GM12878 (cell line): Measurements from ENCODE around the gene PRR5L. TPM values are rescaled to one million over a fixed set of nuclear protein-coding genes. Genes with fewer than 3 reads are reported as not detected.

Source experiments
- ATAC-seq: fragments of 200-7000 bp; cut with Tn5 transposase; 3 replicates; pipeline ENCODE4 v1.9.1; 2020; ENCODE audit warnings: mild to moderate bottlenecking, moderate library complexity
- BruUV-seq: library from RNA; stranded (reverse); fragments of 400-500 nt; replicated peaks from 2 replicates; lab custom pipeline; 2021; lab: Mats Ljungman, UMichigan
- CTCF ChIA-PET: fragments of 300-600 bp; sonication (Branson Sonifier 250); formaldehyde crosslinking; extraction: SDS; loops from one replicate; lab custom pipeline; 2021; ENCODE audit warnings: inconsistent platforms; lab: Yijun Ruan, JAX
- POLR2A ChIA-PET: fragments of 350-600 bp; formaldehyde crosslinking; extraction: SDS; loops from one replicate; lab custom pipeline; 2021; ENCODE audit warnings: inconsistent platforms; lab: Charles Lee
- RAD21 ChIA-PET: fragments of 300-600 bp; sonication (Branson Sonifier 250); formaldehyde crosslinking; loops from one replicate; lab custom pipeline; 2023; ENCODE audit warnings: antibody characterized with exemption; ENCODE audit not compliant: unreplicated experiment; lab: Charles Lee
- SMC1A ChIA-PET: fragments of 300-600 bp; sonication (Branson Sonifier 250); formaldehyde crosslinking; loops from one replicate; lab custom pipeline; 2023; ENCODE audit not compliant: unreplicated experiment, uncharacterized antibody; lab: Charles Lee
- DNase-seq: peaks from one replicate; pipeline ENCODE4 v3.0.0-alpha.2; 2011; ENCODE audit warnings: low read depth, low spot score
- FAIRE-seq: peaks from 3 replicates; lab custom pipeline; 2011; peaks lifted over from hg19 to GRCh38; lab: Jason Lieb, UNC
- H2AFZ ChIP-seq: 2 replicates; pipeline ENCODE4 v1.6.0; 2011; ENCODE audit warnings: low read depth, low read length, control low read depth; ENCODE audit not compliant: control insufficient read depth
- H3K27ac ChIP-seq: 2 replicates; pipeline ENCODE4 v1.5.1; 2011; ENCODE audit warnings: control low read depth; ENCODE audit not compliant: control insufficient read depth, insufficient read depth
- H3K27me3 ChIP-seq, 2 experiments: replicated peaks in 1 of 2; 2 replicates each; pipeline versions ENCODE4 v1.6.0 to v1.6.1; 2011; ENCODE audit warnings: low read length in 1 of 2; ENCODE audit not compliant: control insufficient read depth in 2 of 2, insufficient read depth in 2 of 2
- H3K36me3 ChIP-seq, 2 experiments: 2 replicates each; pipeline ENCODE4 v1.5.1; 2011; ENCODE audit warnings: low read length in 1 of 2; ENCODE audit not compliant: control insufficient read depth in 2 of 2, insufficient read depth in 2 of 2
- H3K4me1 ChIP-seq: 2 replicates; pipeline ENCODE4 v1.6.1; 2011; ENCODE audit warnings: mild to moderate bottlenecking, low read length, moderate library complexity, mixed read lengths; ENCODE audit not compliant: control insufficient read depth, insufficient read depth
- H3K4me2 ChIP-seq: 2 replicates; pipeline ENCODE4 v1.6.0; 2011; ENCODE audit warnings: control low read depth; ENCODE audit not compliant: control insufficient read depth, insufficient read depth
- H3K4me3 ChIP-seq: fragments of 200-600 bp; sonication (generic); 2 replicates; pipeline ENCODE4 v1.5.1; 2016
- H3K79me2 ChIP-seq: 2 replicates; pipeline ENCODE4 v1.6.0; 2011; ENCODE audit warnings: low read length; ENCODE audit not compliant: control insufficient read depth, insufficient read depth
- H3K9ac ChIP-seq: 2 replicates; pipeline ENCODE4 v1.8.0; 2011; ENCODE audit warnings: low read length, control low read depth, mixed read lengths; ENCODE audit not compliant: control insufficient read depth, insufficient read depth
- H3K9me3 ChIP-seq: replicated peaks from 3 replicates; pipeline ENCODE4 v1.5.1; 2011; ENCODE audit warnings: mild to moderate bottlenecking, low read length; ENCODE audit not compliant: control insufficient read depth, insufficient read depth
- H4K20me1 ChIP-seq: 2 replicates; pipeline ENCODE4 v1.6.0; 2011; ENCODE audit not compliant: control insufficient read depth, insufficient read depth
- CBX3 ChIP-seq: fragments of 200-600 bp; sonication (generic); IDR thresholded peaks from 2 replicates; pipeline ENCODE4 v1.6.1; 2016; ENCODE audit warnings: low read depth, borderline replicate concordance
- FOXM1 ChIP-seq: IDR thresholded peaks from 2 replicates; pipeline ENCODE4 v1.6.1; 2012; ENCODE audit warnings: low read depth, mild to moderate bottlenecking, inconsistent platforms, low read length, moderate library complexity
- GABPA ChIP-seq: IDR thresholded peaks from 2 replicates; pipeline ENCODE4 v1.6.1; 2014; ENCODE audit warnings: antibody characterized with exemption, low read depth, mild to moderate bottlenecking, inconsistent platforms
- RUNX3 ChIP-seq: IDR thresholded peaks from 2 replicates; pipeline ENCODE4 v1.6.1; 2012; ENCODE audit warnings: low read length, inconsistent platforms
- WGBS: methylation state at CpG from one replicate; pipeline ENCODE4 v1.1.6; 2016; ENCODE audit warnings: low lambda C conversion rate; ENCODE audit not compliant: insufficient replicate concordance, insufficient coverage; ENCODE audit errors: missing lambda C conversion rate; 5-methylcytosine and 5-hydroxymethylcytosine counted together
- in situ Hi-C: fragments of 300-500 bp; cut with MboI; formaldehyde crosslinking; loops from 9 replicates; pipeline ENCODE4 v1.14.3; 2018; ENCODE audit warnings: mixed read lengths
- intact Hi-C: fragments of 100-400 bp; cut with micrococcal nuclease; formaldehyde crosslinking; loops from one replicate; pipeline ENCODE4 v1.14.2; 2022; ENCODE audit not compliant: unreplicated experiment
- polyA plus RNA-seq, 11 experiments: library from polyadenylated mRNA; depleted of rRNA in 4 of 11; unstranded in 6 of 11; stranded (reverse) in 5 of 11; fragments of >200 nt; fragmentation: Nextera tagmentation in 4 of 11; fragmentation: Illumina TruSeq in 1 of 11; extraction: Ambion mirVana in 4 of 11; extraction: Trizol in 1 of 11; gene quantifications; 1 replicate in 1 of 11; 2 replicates in 10 of 11; pipeline versions ENCODE4 v1.2.1 to v1.2.3, GENCODE V29; 2011 to 2016; ENCODE audit warnings: inconsistent platforms in 2 of 11, missing spikeins in 2 of 11, low read depth in 1 of 11
- total RNA-seq, 4 experiments: library from RNA; depleted of rRNA in 3 of 4; stranded (reverse); fragments of >200 nt in 3 of 4; fragmentation: Illumina TruSeq in 1 of 4; extraction: Trizol in 1 of 4; gene quantifications; 2 replicates each; pipeline versions ENCODE4 v1.2.1 to v1.2.3, GENCODE V29; 2013 to 2021
- TF ChIP-seq, protein P1 (sequence below): IDR thresholded peaks from 2 replicates; pipeline ENCODE4 v1.6.1; 2012; ENCODE audit warnings: low read depth, low read length, improper control_type of control experiment
- TF ChIP-seq, protein P2 (sequence below): fragments of 450-650 bp; IDR thresholded peaks from 2 replicates; pipeline ENCODE4 v1.6.1; 2018; ENCODE audit warnings: borderline replicate concordance, mild to moderate bottlenecking; ENCODE audit not compliant: partially characterized antibody

Gene PRR5L
- total and polyA plus RNA-seq, 10 of the 15 experiments (the other 5 are each of a cell fraction or from before 2014, with no cell fraction given), result 0.11 to 4.2 (median 0.67) TPM; not detected in 1

DNA sequence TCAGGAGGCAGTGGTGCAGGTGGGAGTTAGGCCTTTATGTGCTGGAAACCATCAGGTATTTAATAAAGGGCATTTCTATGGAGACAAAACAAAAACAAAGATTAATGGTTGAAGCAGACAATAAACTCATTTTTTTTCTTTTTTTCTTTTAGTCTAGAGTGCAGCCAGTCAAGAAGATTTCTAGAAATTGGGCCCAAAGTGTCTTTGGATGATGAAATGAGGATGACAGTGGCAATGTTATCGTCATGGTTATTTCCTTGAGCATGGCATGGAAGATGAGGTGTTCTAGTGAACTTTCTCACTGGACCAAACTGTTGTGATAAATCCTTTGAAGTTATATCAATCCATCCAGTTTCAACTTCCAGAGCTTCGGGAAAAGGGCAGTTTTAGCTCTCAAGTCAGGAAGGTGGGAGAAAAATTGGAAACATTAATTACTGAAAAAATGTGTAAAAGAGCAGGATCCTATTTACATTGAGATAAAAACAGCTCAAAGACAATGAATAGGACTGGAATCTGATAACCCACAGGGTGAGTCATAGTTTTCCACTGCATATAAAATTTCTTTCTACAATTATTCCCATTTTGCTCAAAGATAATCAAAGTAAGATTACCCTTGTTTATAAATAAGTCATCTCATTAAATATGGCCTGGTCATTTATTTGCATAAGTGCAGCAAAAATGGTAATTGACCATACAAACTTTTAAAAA lies 33.0 kb downstream of the PRR5L start:
- ChIA-PET RAD21 (no interaction called here), CTCF (interaction anchor here (1.4 kb wide), 1 partner anchor 14 kb away, joined by 5 read pairs; no protein-coding TSS in a partner anchor), SMC1A (interaction anchor here (0.9 to 1.2 kb wide), 2 partner anchors 10 to 17 kb away, joined by 3 read pairs; no protein-coding TSS in a partner anchor), POLR2A (no interaction called here)
- no peak for ATAC-seq
- H3K79me2 ChIP-seq, result no peaks in the 10 kb centered on the region
- H3K4me2 ChIP-seq, result no peak overlapping the region
- no peaks in the 10 kb centered on the region for H3K27me3 ChIP-seq
- H3K36me3 ChIP-seq, result no peaks in the 10 kb centered on the region
- no peak for DNase-seq
- no TSS peak for BruUV-seq
- H3K4me1 ChIP-seq, result 0 out of 2 replicates have a peak, but pooled peaks cover 7% of the 10 kb centered on the region
- in situ Hi-C loops, result no loop called here
- no peak overlapping the region for H3K9ac ChIP-seq
- no peak for FAIRE-seq
- H2AFZ ChIP-seq, result no peak overlapping the region
- intact Hi-C loops, result no loop called here
- H4K20me1 ChIP-seq, result no peaks in the 10 kb centered on the region
- WGBS, result 20% methylated on average over 2 of the region's 2 CpGs
- H3K27ac ChIP-seq, result no peak overlapping the region
- H3K9me3 ChIP-seq, result no peaks in the 10 kb centered on the region; the same call in 2 of the 3 replicates
- TF ChIP-seq FOXM1 (no peak), RUNX3 (no peak)
- no peak overlapping the region for H3K4me3 ChIP-seq

DNA sequence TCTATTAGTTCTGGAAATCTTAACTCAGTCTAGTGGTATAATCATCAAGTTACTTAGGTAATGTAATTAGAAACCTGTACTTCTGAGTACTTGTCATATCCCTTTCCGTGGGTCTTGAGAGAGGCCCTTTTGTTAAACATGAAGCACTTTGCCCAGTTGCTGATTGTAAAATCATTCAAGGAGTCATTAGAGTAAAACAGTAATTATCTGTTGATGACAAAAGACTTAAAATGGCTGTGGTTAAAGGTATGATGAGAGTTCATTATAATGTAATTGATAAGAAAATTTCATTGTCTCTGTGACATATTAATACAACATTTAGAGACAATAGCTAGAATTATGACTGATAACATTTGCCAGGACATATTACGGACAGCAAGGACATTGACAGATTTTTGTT lies 34.3 kb downstream of the PRR5L start:
- in situ Hi-C loops (no loop called here), intact Hi-C loops (no loop called here)
- Histone ChIP-seq H3K27ac (no peak overlapping the region), H3K9me3 (no peaks in the 10 kb centered on the region; the same call in 2 of the 3 replicates), H3K36me3 (no peaks in the 10 kb centered on the region), H4K20me1 (no peaks in the 10 kb centered on the region), H3K4me1 (0 out of 2 replicates have a peak, but pooled peaks cover 7% of the 10 kb centered on the region), H3K9ac (no peak overlapping the region), H2AFZ (no peak overlapping the region), H3K4me2 (no peak overlapping the region), H3K27me3 (no peaks in the 10 kb centered on the region), H3K79me2 (no peaks in the 10 kb centered on the region), H3K4me3 (no peak overlapping the region)
- TF ChIP-seq, protein P1, sequence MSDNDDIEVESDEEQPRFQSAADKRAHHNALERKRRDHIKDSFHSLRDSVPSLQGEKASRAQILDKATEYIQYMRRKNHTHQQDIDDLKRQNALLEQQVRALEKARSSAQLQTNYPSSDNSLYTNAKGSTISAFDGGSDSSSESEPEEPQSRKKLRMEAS, result no peak
- no peak for TF ChIP-seq CBX3
- TF ChIP-seq, protein P2, sequence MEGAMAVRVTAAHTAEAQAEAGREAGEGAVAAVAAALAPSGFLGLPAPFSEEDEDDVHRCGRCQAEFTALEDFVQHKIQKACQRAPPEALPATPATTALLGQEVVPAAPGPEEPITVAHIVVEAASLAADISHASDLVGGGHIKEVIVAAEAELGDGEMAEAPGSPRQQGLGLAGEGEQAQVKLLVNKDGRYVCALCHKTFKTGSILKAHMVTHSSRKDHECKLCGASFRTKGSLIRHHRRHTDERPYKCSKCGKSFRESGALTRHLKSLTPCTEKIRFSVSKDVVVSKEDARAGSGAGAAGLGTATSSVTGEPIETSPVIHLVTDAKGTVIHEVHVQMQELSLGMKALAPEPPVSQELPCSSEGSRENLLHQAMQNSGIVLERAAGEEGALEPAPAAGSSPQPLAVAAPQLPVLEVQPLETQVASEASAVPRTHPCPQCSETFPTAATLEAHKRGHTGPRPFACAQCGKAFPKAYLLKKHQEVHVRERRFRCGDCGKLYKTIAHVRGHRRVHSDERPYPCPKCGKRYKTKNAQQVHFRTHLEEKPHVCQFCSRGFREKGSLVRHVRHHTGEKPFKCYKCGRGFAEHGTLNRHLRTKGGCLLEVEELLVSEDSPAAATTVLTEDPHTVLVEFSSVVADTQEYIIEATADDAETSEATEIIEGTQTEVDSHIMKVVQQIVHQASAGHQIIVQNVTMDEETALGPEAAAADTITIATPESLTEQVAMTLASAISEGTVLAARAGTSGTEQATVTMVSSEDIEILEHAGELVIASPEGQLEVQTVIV, result no peak
- no peak for TF ChIP-seq GABPA
- CTCF ChIA-PET, result interaction anchor here (0.6 kb wide), 1 partner anchor 16 kb away, joined by 3 read pairs; no protein-coding TSS in a partner anchor
- FAIRE-seq (no peak), ATAC-seq (no peak), DNase-seq (no peak)
- no TSS peak for BruUV-seq
- SMC1A ChIA-PET, result no interaction called here
- 46% methylated on average over 2 of the region's 2 CpGs for WGBS
- POLR2A ChIA-PET, result no interaction called here
- RAD21 ChIA-PET, result no interaction called here
